HEK293 (cell line): ENCODE results near the gene SSBP2.

Experiments
- ATF2 ChIP-seq: fragments of 450-650 bp; formaldehyde crosslinking; IDR thresholded peaks from 2 replicates; pipeline ENCODE4 v1.5.1; 2016; ENCODE audit warnings: missing biosample characterization, missing genetic modification characterization, low read depth
- CTCF ChIP-seq: fragments of 450-650 bp; formaldehyde crosslinking; IDR thresholded peaks from 2 replicates; pipeline ENCODE4 v1.5.1; 2016; ENCODE audit warnings: missing biosample characterization, missing genetic modification characterization
- KLF16 ChIP-seq: fragments of 450-650 bp; formaldehyde crosslinking; IDR thresholded peaks from 2 replicates; pipeline ENCODE4 v1.5.1; 2017; ENCODE audit warnings: missing biosample characterization, missing genetic modification characterization
- KLF7 ChIP-seq: fragments of 450-650 bp; formaldehyde crosslinking; IDR thresholded peaks from 2 replicates; pipeline ENCODE4 v1.5.1; 2016; ENCODE audit warnings: missing biosample characterization, missing genetic modification characterization, borderline replicate concordance
- PRDM10 ChIP-seq: fragments of 450-650 bp; formaldehyde crosslinking; IDR thresholded peaks from 2 replicates; pipeline ENCODE4 v1.5.1; 2016; ENCODE audit warnings: missing biosample characterization, missing genetic modification characterization
- YY1 ChIP-seq: fragments of 450-650 bp; formaldehyde crosslinking; IDR thresholded peaks from 2 replicates; pipeline ENCODE4 v1.5.1; 2018; ENCODE audit warnings: missing biosample characterization, missing genetic modification characterization
- ZNF133 ChIP-seq: fragments of 450-650 bp; formaldehyde crosslinking; IDR thresholded peaks from 2 replicates; pipeline ENCODE4 v1.5.1; 2016; ENCODE audit warnings: missing biosample characterization, missing genetic modification characterization
- ZNF211 ChIP-seq: fragments of 450-650 bp; formaldehyde crosslinking; IDR thresholded peaks from 2 replicates; pipeline ENCODE4 v1.5.1; 2016; ENCODE audit warnings: low read depth, missing biosample characterization, missing genetic modification characterization
- ZNF24 ChIP-seq: fragments of 450-650 bp; formaldehyde crosslinking; IDR thresholded peaks from 2 replicates; pipeline ENCODE4 v1.5.1; 2016; ENCODE audit warnings: missing biosample characterization, missing genetic modification characterization
- ZNF274 ChIP-seq, 2 experiments: fragments of 200-500 bp in 1 of 2; fragments of 450-650 bp in 1 of 2; sonication (Bioruptor generic) in 1 of 2; formaldehyde crosslinking in 1 of 2; IDR thresholded peaks; 2 replicates each; pipeline versions ENCODE4 v1.5.1 to v1.6.1; 2014 to 2016; ENCODE audit warnings: borderline replicate concordance in 1 of 2, inconsistent platforms in 1 of 2, low read length in 1 of 2, missing biosample characterization in 1 of 2, missing genetic modification characterization in 1 of 2
- ZNF549 ChIP-seq: fragments of 450-650 bp; IDR thresholded peaks from 2 replicates; pipeline ENCODE4 v1.5.1; 2018; ENCODE audit warnings: missing biosample characterization, missing genetic modification characterization, mild to moderate bottlenecking, inconsistent platforms, moderate library complexity
- ZNF596 ChIP-seq: fragments of 450-650 bp; IDR thresholded peaks from 2 replicates; pipeline ENCODE4 v1.5.0; 2018; ENCODE audit warnings: missing biosample characterization, mild to moderate bottlenecking, missing genetic modification characterization, moderate library complexity

- TF ChIP-seq ZNF274 (IDR thresholded peaks at IDR 0.05; ENCODE audit: low read length), result no peak
- TF ChIP-seq ZNF274 (tag by site-specific recombination; IDR thresholded peaks at IDR 0.05; ENCODE audit: borderline replicate concordance), result no peak
- no peak for TF ChIP-seq KLF7
- TF ChIP-seq ZNF211, result no peak
- TF ChIP-seq ZNF24 (tag by site-specific recombination), result no peak
- no peak for TF ChIP-seq CTCF (tag by site-specific recombination)
- no peak for TF ChIP-seq KLF16 (tag by site-specific recombination)
- TF ChIP-seq ATF2 (tag by site-specific recombination), result no peak
- no peak for TF ChIP-seq ZNF133
- TF ChIP-seq YY1 (tag by site-specific recombination), result no peak
- no peak for TF ChIP-seq PRDM10 (tag by site-specific recombination)
- TF ChIP-seq ZNF596 (tag by site-specific recombination), result no peak
- no peak for TF ChIP-seq ZNF549 (tag by site-specific recombination)
Measured at GRCh38 chr5:81425569-81425968, 325.3 kb downstream of the SSBP2 start.
